GM12878 (cell line): ENCODE measurements around the gene SLC25A42.

Source experiments
- CEBPB ChIP-seq, 2 experiments: fragments of 150-350 bp in 1 of 2; IDR thresholded peaks; 2 replicates each; pipeline ENCODE4 v1.6.1; 2012 to 2014; ENCODE audit warnings: low read depth in 2 of 2, low read length in 2 of 2, borderline replicate concordance in 1 of 2, inconsistent platforms in 1 of 2
- CEBPZ ChIP-seq: fragments of 150-350 bp; IDR thresholded peaks from 2 replicates; pipeline ENCODE4 v1.6.1; 2016; ENCODE audit warnings: low read depth, low read length
- CTCF ChIP-seq, 3 experiments: IDR thresholded peaks in 2 of 3; conservative IDR thresholded peaks in 1 of 3; 2 replicates each; pipeline ENCODE4 v1.5.1; 2011; ENCODE audit warnings: low read depth in 3 of 3, low read length in 3 of 3, mild to moderate bottlenecking in 3 of 3, control low read depth in 2 of 3, moderate library complexity in 2 of 3, inconsistent platforms in 1 of 3, mixed read lengths in 1 of 3; ENCODE audit not compliant: control insufficient read depth in 2 of 3, insufficient read depth in 1 of 3; ENCODE audit errors: extremely low read depth in 1 of 3
- DPF2 ChIP-seq: fragments of 450-650 bp; IDR thresholded peaks from 2 replicates; pipeline ENCODE4 v1.6.1; 2017; ENCODE audit warnings: mild to moderate bottlenecking
- ELK1 ChIP-seq: IDR thresholded peaks from 2 replicates; pipeline ENCODE4 v1.6.1; 2012; ENCODE audit warnings: low read depth, low read length, improper control_type of control experiment
- ETV6 ChIP-seq, 2 experiments: fragments of 450-650 bp in 1 of 2; IDR thresholded peaks in 1 of 2; conservative IDR thresholded peaks in 1 of 2; 2 replicates each; pipeline ENCODE4 v1.6.1; 2014; ENCODE audit warnings: antibody characterized with exemption in 1 of 2, borderline replicate concordance in 1 of 2, low read depth in 1 of 2, mild to moderate bottlenecking in 1 of 2, moderate library complexity in 1 of 2
- EZH2 ChIP-seq: IDR thresholded peaks from 2 replicates; pipeline ENCODE4 v1.6.1; 2012; ENCODE audit warnings: low read depth, mild to moderate bottlenecking, control low read depth, inconsistent platforms, low read length, borderline replicate concordance; ENCODE audit not compliant: control insufficient read depth
- MAX ChIP-seq: IDR thresholded peaks from 2 replicates; pipeline ENCODE4 v1.6.1; 2012; ENCODE audit warnings: low read depth, low read length, improper control_type of control experiment
- POLR2A ChIP-seq: IDR thresholded peaks from 2 replicates; pipeline ENCODE4 v1.6.1; 2011; ENCODE audit warnings: low read depth, mild to moderate bottlenecking, low read length
- REST ChIP-seq: IDR thresholded peaks from 2 replicates; pipeline ENCODE4 v1.6.1; 2012; ENCODE audit warnings: mild to moderate bottlenecking, low read depth, low read length
- TARDBP ChIP-seq: IDR thresholded peaks from 2 replicates; pipeline ENCODE4 v1.6.1; 2016; ENCODE audit warnings: borderline replicate concordance
- USF2 ChIP-seq: IDR thresholded peaks from 2 replicates; pipeline ENCODE4 v1.6.1; 2011; ENCODE audit warnings: low read depth, low read length, improper control_type of control experiment, borderline replicate concordance
- ZBTB33 ChIP-seq: fragments of 450-650 bp; IDR thresholded peaks from 2 replicates; pipeline ENCODE4 v1.6.1; 2017; ENCODE audit warnings: mild to moderate bottlenecking
- ZNF24 ChIP-seq: fragments of 450-650 bp; IDR thresholded peaks from 2 replicates; pipeline ENCODE4 v1.6.1; 2017; ENCODE audit warnings: antibody characterized with exemption, mild to moderate bottlenecking

GRCh38 chr19:19152668-19153384 lies 89.0 kb downstream of the SLC25A42 start:
- TF ChIP-seq ELK1 (no peak), CTCF (IDR thresholded peaks at IDR 0.05 in 2 of 3, conservative IDR thresholded peaks at IDR 0.05 in 1 of 3; ENCODE audit: control insufficient read depth in 2 of 3, extremely low read depth in 1 of 3, insufficient read depth in 1 of 3, low read depth in 3 of 3, low read length in 3 of 3) (no peak), CEBPZ (no peak), ZBTB33 (no peak), ETV6 (conservative IDR thresholded peaks at IDR 0.05 in 1 of 2, IDR thresholded peaks at IDR 0.05 in 1 of 2; ENCODE audit: borderline replicate concordance in 1 of 2, low read depth in 1 of 2) (no peak), POLR2A (no peak), EZH2 (no peak), MAX (no peak), DPF2 (no peak), TARDBP (no peak), CEBPB (IDR thresholded peaks at IDR 0.05; ENCODE audit: borderline replicate concordance in 1 of 2, low read depth in 2 of 2, low read length in 2 of 2) (no peak), ZNF24 (no peak), REST (no peak), USF2 (no peak)
